Chondrocyte (in vitro differentiated cells): ENCODE results near the gene PREP. TPM values are rescaled to one million over a fixed set of nuclear protein-coding genes. Genes with fewer than 3 reads are reported as not detected.

Experiments
- DNase-seq: peaks from one replicate; pipeline ENCODE4 v3.0.0; 2021; ENCODE audit warnings: mixed read lengths, low spot score
- H3K27ac Mint-ChIP-seq: one replicate; pipeline ENCODE4 v1.8.0; 2021; ENCODE audit warnings: mild to moderate bottlenecking, moderate library complexity, mixed read lengths; ENCODE audit not compliant: unreplicated experiment
- H3K27me3 Mint-ChIP-seq: 2 replicates; pipeline ENCODE4 v1.8.0; 2021; ENCODE audit warnings: low read depth, mixed read lengths
- H3K36me3 Mint-ChIP-seq: 2 replicates; pipeline ENCODE4 v1.8.0; 2021; ENCODE audit warnings: low read depth, mixed read lengths
- H3K4me1 Mint-ChIP-seq: 2 replicates; pipeline ENCODE4 v1.8.0; 2021; ENCODE audit warnings: low read depth, mild to moderate bottlenecking, mixed read lengths
- H3K4me3 Mint-ChIP-seq: one replicate; pipeline ENCODE4 v1.8.0; 2021; ENCODE audit warnings: mild to moderate bottlenecking, moderate library complexity, mixed read lengths; ENCODE audit not compliant: unreplicated experiment
- H3K9me3 Mint-ChIP-seq: 2 replicates; pipeline ENCODE4 v1.8.0; 2021; ENCODE audit warnings: low read depth, mixed read lengths
- long read RNA-seq: library from polyadenylated mRNA; stranded (forward); transcript quantifications from one replicate; pipeline ENCODE4 v2.0.0, GENCODE V29; 2021
- total RNA-seq: library from RNA; stranded (reverse); gene quantifications from 3 replicates; pipeline ENCODE4 v1.2.1, GENCODE V29; 2021
- TF ChIP-seq, protein P1 (sequence below): fragments of 200-600 bp; sonication (generic); IDR thresholded peaks from 2 replicates; pipeline ENCODE4 v1.5.0; 2021; ENCODE audit warnings: antibody characterized with exemption, mild to moderate bottlenecking, moderate library complexity

The PREP gene
- total RNA-seq = 32.9 to 38.1 TPM (median 33.4 TPM) in 3 replicates
- long read RNA-seq, transcript PREP-201 (15 exons, 2,905 nt) = major isoform, 51 of 62 reads
- long read RNA-seq, partial matches to known transcripts = 2 of 62 reads
- long read RNA-seq, other reads (novel, unspliced or antisense) = 9 of 62 reads

GRCh38 chr6:105402939-105403935 is at the start of gene PREP:
Gene PREP (minus strand): TSS chr6:105403082. CDS start chr6:105402891, 191 bp downstream.
- peak within 1 kb of the TSS; percentile 85 for H3K27ac Mint-ChIP-seq
- TF ChIP-seq, protein P1, sequence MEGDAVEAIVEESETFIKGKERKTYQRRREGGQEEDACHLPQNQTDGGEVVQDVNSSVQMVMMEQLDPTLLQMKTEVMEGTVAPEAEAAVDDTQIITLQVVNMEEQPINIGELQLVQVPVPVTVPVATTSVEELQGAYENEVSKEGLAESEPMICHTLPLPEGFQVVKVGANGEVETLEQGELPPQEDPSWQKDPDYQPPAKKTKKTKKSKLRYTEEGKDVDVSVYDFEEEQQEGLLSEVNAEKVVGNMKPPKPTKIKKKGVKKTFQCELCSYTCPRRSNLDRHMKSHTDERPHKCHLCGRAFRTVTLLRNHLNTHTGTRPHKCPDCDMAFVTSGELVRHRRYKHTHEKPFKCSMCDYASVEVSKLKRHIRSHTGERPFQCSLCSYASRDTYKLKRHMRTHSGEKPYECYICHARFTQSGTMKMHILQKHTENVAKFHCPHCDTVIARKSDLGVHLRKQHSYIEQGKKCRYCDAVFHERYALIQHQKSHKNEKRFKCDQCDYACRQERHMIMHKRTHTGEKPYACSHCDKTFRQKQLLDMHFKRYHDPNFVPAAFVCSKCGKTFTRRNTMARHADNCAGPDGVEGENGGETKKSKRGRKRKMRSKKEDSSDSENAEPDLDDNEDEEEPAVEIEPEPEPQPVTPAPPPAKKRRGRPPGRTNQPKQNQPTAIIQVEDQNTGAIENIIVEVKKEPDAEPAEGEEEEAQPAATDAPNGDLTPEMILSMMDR = peak; percentile 95
- peaks cover 34% of the 10 kb centered on the region for H3K4me1 Mint-ChIP-seq
- H3K36me3 Mint-ChIP-seq = no peaks in the 10 kb centered on the region
- H3K27me3 Mint-ChIP-seq = no peaks in the 10 kb centered on the region
- DNase-seq = peak; percentile 87
- H3K9me3 Mint-ChIP-seq = no peaks in the 10 kb centered on the region
- peak within 1 kb of the TSS; percentile 95 for H3K4me3 Mint-ChIP-seq

DNA sequence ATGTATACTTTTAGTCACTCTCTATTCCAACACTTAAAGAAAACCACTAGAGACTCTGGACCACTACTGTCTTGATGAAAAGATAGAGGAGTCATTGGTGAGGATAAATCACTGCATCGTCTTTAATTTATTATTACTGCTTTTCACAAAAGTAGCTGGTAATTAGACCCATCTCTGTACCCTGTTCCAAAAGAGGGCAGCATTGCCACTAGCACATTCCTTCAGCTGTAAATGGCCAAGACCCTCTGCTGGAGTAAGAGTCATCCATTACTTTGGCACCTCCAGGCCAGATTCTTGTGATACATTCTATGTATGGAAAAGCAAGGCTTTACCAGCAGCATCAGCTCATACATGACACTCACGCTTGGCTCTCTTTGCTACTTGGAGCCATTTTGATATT is 49.5 kb upstream of the PREP start:
- no peak for DNase-seq
- TF ChIP-seq, protein P1 = no peak
- H3K27me3 Mint-ChIP-seq = no peaks in the 10 kb centered on the region
- H3K9me3 Mint-ChIP-seq = peaks cover 6% of the 10 kb centered on the region
- no peaks in the 10 kb centered on the region for H3K36me3 Mint-ChIP-seq
- peaks cover 4% of the 10 kb centered on the region for H3K4me1 Mint-ChIP-seq
- no peak overlapping the region for H3K27ac Mint-ChIP-seq
- no peak overlapping the region for H3K4me3 Mint-ChIP-seq

- peaks cover 4% of the 10 kb centered on the region for H3K4me1 Mint-ChIP-seq
- H3K4me3 Mint-ChIP-seq = no peak overlapping the region
- no peaks in the 10 kb centered on the region for H3K36me3 Mint-ChIP-seq
- DNase-seq = no peak
- TF ChIP-seq, protein P1 = no peak
- no peaks in the 10 kb centered on the region for H3K27me3 Mint-ChIP-seq
- peaks cover 4% of the 10 kb centered on the region for H3K9me3 Mint-ChIP-seq
- no peak overlapping the region for H3K27ac Mint-ChIP-seq
These were observed 47.0 kb upstream of the PREP start for GRCh38 chr6:105449756-105450390.

DNA sequence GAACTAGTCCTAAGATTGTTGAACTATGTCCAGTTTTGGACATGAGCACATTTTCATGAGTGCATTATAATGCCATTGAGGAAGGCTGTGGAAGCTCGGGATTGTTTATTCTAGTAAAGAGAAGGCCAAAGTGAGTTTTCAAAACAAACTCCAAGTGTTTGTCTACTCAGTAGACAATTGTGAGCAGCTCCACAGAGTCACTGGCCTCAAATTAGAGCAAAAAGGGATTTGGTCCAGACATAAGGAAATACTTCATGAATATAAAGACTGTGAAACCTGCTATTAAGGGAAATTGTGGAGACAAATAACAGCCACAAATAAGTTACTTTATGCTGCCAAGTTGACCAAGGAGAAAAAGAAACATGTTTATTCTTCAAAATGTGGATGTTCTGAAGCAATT is 42.6 kb upstream of the PREP start:
- Mint-ChIP-seq H3K4me3 (no peak overlapping the region), H3K4me1 (no peaks in the 10 kb centered on the region), H3K27me3 (no peaks in the 10 kb centered on the region), H3K9me3 (no peaks in the 10 kb centered on the region), H3K27ac (no peak overlapping the region), H3K36me3 (no peaks in the 10 kb centered on the region)
- no peak for DNase-seq
- TF ChIP-seq, protein P1 = no peak

- Mint-ChIP-seq H3K27me3 (no peaks in the 10 kb centered on the region), H3K36me3 (no peaks in the 10 kb centered on the region), H3K4me3 (no peak overlapping the region), H3K27ac (no peak overlapping the region), H3K4me1 (no peaks in the 10 kb centered on the region), H3K9me3 (no peaks in the 10 kb centered on the region)
- no peak for DNase-seq
- TF ChIP-seq, protein P1 = no peak
These were observed 41.1 kb upstream of the PREP start for GRCh38 chr6:105443941-105444340.
